ENCODE data around the gene ABCC8. TPM values are rescaled to one million over a fixed set of nuclear protein-coding genes. Genes with fewer than 3 reads are reported as not detected.

ABCC8 gene
- total RNA-seq, 1 experiment from 2014 or later = not detected

GRCh38 chr11:17406818-17407149 lies 69.9 kb downstream of the ABCC8 start:
- no peak overlapping the region for H3K4me3 ChIP-seq
- TF ChIP-seq CTCF (conservative IDR thresholded peaks at IDR 0.05) (no peak), EZH2 (IDR thresholded peaks at IDR 0.05; ENCODE audit: low read depth) (no peak)
- no peaks in the 10 kb centered on the region for H3K9me3 ChIP-seq (ENCODE audit: insufficient read depth, low read depth)
- no peaks in the 10 kb centered on the region for H3F3A ChIP-seq (ENCODE audit: insufficient read depth, low read depth)
- H3K27me3 ChIP-seq (ENCODE audit: insufficient read depth, low read depth) = peaks cover 29% of the 10 kb centered on the region; the same call in 1 of the 2 replicates
- H2AFZ ChIP-seq = no peak overlapping the region
- DNase-seq = no peak
- BruUV-seq (replicated peaks) = no TSS peak
- ChIA-PET POLR2A (ENCODE audit: unreplicated experiment) (no interaction called here), CTCF (no interaction called here)
- H3K4me1 ChIP-seq (replicated peaks; ENCODE audit: insufficient read depth) = peaks cover 5% of the 10 kb centered on the region
- no peaks in the 10 kb centered on the region for H3K79me2 ChIP-seq (ENCODE audit: low read depth)
- H4K20me1 ChIP-seq (ENCODE audit: insufficient read depth) = no peaks in the 10 kb centered on the region
- no peaks in the 10 kb centered on the region for H3K36me3 ChIP-seq (ENCODE audit: low read depth)
- intact Hi-C loops (cut with micrococcal nuclease; ENCODE audit: unreplicated experiment) = no loop called here
- no peak overlapping the region for H3K27ac ChIP-seq
- H3K9me2 ChIP-seq (ENCODE audit: insufficient read depth) = no peaks in the 10 kb centered on the region
- H3K4me2 ChIP-seq = no peak overlapping the region

GRCh38 chr11:17406082-17406817 lies 70.4 kb downstream of the ABCC8 start:
- no peaks in the 10 kb centered on the region for H3K36me3 ChIP-seq (ENCODE audit: low read depth)
- no peak overlapping the region for H3K27ac ChIP-seq
- H2AFZ ChIP-seq = no peak overlapping the region
- TF ChIP-seq EZH2 (IDR thresholded peaks at IDR 0.05; ENCODE audit: low read depth) (no peak), CTCF (conservative IDR thresholded peaks at IDR 0.05) (no peak)
- no peaks in the 10 kb centered on the region for H3F3A ChIP-seq (ENCODE audit: insufficient read depth, low read depth)
- no peak overlapping the region for H3K4me3 ChIP-seq
- H3K9me3 ChIP-seq (ENCODE audit: insufficient read depth, low read depth) = no peaks in the 10 kb centered on the region
- DNase-seq = no peak
- no peaks in the 10 kb centered on the region for H3K9me2 ChIP-seq (ENCODE audit: insufficient read depth)
- no peak overlapping the region for H3K4me2 ChIP-seq
- H3K4me1 ChIP-seq (replicated peaks; ENCODE audit: insufficient read depth) = peaks cover 5% of the 10 kb centered on the region
- ChIA-PET CTCF (no interaction called here), POLR2A (ENCODE audit: unreplicated experiment) (no interaction called here)
- no peaks in the 10 kb centered on the region for H3K79me2 ChIP-seq (ENCODE audit: low read depth)
- no peaks in the 10 kb centered on the region for H4K20me1 ChIP-seq (ENCODE audit: insufficient read depth)
- no TSS peak for BruUV-seq (replicated peaks)
- intact Hi-C loops (cut with micrococcal nuclease; ENCODE audit: unreplicated experiment) = no loop called here
- H3K27me3 ChIP-seq (ENCODE audit: insufficient read depth, low read depth) = peaks cover 25% of the 10 kb centered on the region; the same call in 1 of the 2 replicates

- no peak for DNase-seq
- no peak overlapping the region for H3K4me2 ChIP-seq
- no peak overlapping the region for H2AFZ ChIP-seq
These were observed 71.2 kb downstream of the ABCC8 start for GRCh38 chr11:17405232-17406005.

More at GRCh38 chr11:17405232-17406005, 71.2 kb downstream of the ABCC8 start:
- TF ChIP-seq EZH2 (IDR thresholded peaks at IDR 0.05; ENCODE audit: low read depth) (no peak), CTCF (conservative IDR thresholded peaks at IDR 0.05) (no peak)
- no peak overlapping the region for H3K27ac ChIP-seq
- H3K36me3 ChIP-seq (ENCODE audit: low read depth) = no peaks in the 10 kb centered on the region
- no peaks in the 10 kb centered on the region for H3K9me3 ChIP-seq (ENCODE audit: insufficient read depth, low read depth)
- no peaks in the 10 kb centered on the region for H3K9me2 ChIP-seq (ENCODE audit: insufficient read depth)
- H3K27me3 ChIP-seq (ENCODE audit: insufficient read depth, low read depth) = peaks cover 20% of the 10 kb centered on the region; the same call in 1 of the 2 replicates
- CTCF ChIA-PET = no interaction called here
- no peak overlapping the region for H3K4me3 ChIP-seq
- BruUV-seq (replicated peaks) = no TSS peak
- intact Hi-C loops (cut with micrococcal nuclease; ENCODE audit: unreplicated experiment) = no loop called here
- peaks cover 5% of the 10 kb centered on the region for H3K4me1 ChIP-seq (replicated peaks; ENCODE audit: insufficient read depth)
- no peaks in the 10 kb centered on the region for H3F3A ChIP-seq (ENCODE audit: insufficient read depth, low read depth)
- no peaks in the 10 kb centered on the region for H3K79me2 ChIP-seq (ENCODE audit: low read depth)
- POLR2A ChIA-PET (ENCODE audit: unreplicated experiment) = no interaction called here
- H4K20me1 ChIP-seq (ENCODE audit: insufficient read depth) = no peaks in the 10 kb centered on the region
